KMS-11 (cell line): ENCODE measurements around the gene MAPK1.

Source experiments
- H2AFZ ChIP-seq: fragments of 200-600 bp; sonication (generic); 2 replicates; pipeline ENCODE4 v1.6.1; 2016; ENCODE audit warnings: antibody characterized with exemption, mixed run types, low read depth
- H3K27ac ChIP-seq: fragments of 200-600 bp; sonication (generic); 2 replicates; pipeline ENCODE4 v1.6.1; 2016; ENCODE audit warnings: mild to moderate bottlenecking, mixed run types
- H3K27me3 ChIP-seq: fragments of 200-600 bp; sonication (generic); 2 replicates; pipeline ENCODE4 v1.6.1; 2017; ENCODE audit warnings: mild to moderate bottlenecking, low read depth, mixed run types, moderate library complexity; ENCODE audit not compliant: insufficient read depth
- H3K36me3 ChIP-seq: fragments of 200-600 bp; sonication (generic); 2 replicates; pipeline ENCODE4 v1.6.1; 2017; ENCODE audit warnings: mild to moderate bottlenecking, mixed run types; ENCODE audit not compliant: insufficient read depth
- H3K4me1 ChIP-seq: fragments of 200-600 bp; sonication (generic); 2 replicates; pipeline ENCODE4 v1.6.1; 2016; ENCODE audit warnings: mild to moderate bottlenecking, low read depth, mixed run types; ENCODE audit not compliant: poor library complexity, severe bottlenecking
- H3K4me2 ChIP-seq: fragments of 200-600 bp; sonication (generic); 2 replicates; pipeline ENCODE4 v1.7.0; 2016; ENCODE audit warnings: mild to moderate bottlenecking, mixed run types
- H3K4me3 ChIP-seq: fragments of 200-600 bp; sonication (generic); IDR thresholded peaks from 2 replicates; pipeline ENCODE4 v1.6.1; 2017; ENCODE audit warnings: low read depth, low read length, mixed read lengths; ENCODE audit not compliant: insufficient read depth
- H3K79me2 ChIP-seq: fragments of 200-600 bp; sonication (generic); 2 replicates; pipeline ENCODE4 v1.6.1; 2016; ENCODE audit warnings: low read depth, mixed run types; ENCODE audit not compliant: insufficient read depth
- H3K9ac ChIP-seq: fragments of 200-600 bp; sonication (generic); 2 replicates; pipeline ENCODE4 v1.6.1; 2016; ENCODE audit warnings: mild to moderate bottlenecking, mixed run types
- H4K20me1 ChIP-seq: fragments of 200-600 bp; sonication (generic); 2 replicates; pipeline ENCODE4 v1.6.1; 2016; ENCODE audit warnings: mild to moderate bottlenecking, mixed run types; ENCODE audit not compliant: insufficient read depth
- CTCF ChIP-seq: fragments of 200-600 bp; sonication (generic); conservative IDR thresholded peaks from 2 replicates; pipeline ENCODE4 v1.6.1; 2017; ENCODE audit warnings: low read depth, mild to moderate bottlenecking, antibody characterized with exemption, low read length, moderate library complexity, mixed read lengths

MAPK1 gene

GRCh38 chr22:21780259-21780658 is 87.2 kb downstream of the MAPK1 start:
- Histone ChIP-seq H3K36me3 (no peaks in the 10 kb centered on the region), H3K4me3 (no peak overlapping the region), H3K27me3 (no peaks in the 10 kb centered on the region), H3K4me2 (no peak overlapping the region), H3K27ac (no peak overlapping the region), H4K20me1 (no peaks in the 10 kb centered on the region), H3K4me1 (no peaks in the 10 kb centered on the region), H2AFZ (no peak overlapping the region), H3K79me2 (no peaks in the 10 kb centered on the region), H3K9ac (no peak overlapping the region)
- TF ChIP-seq CTCF, result no peak

- Histone ChIP-seq H3K9ac (no peak overlapping the region), H3K36me3 (no peaks in the 10 kb centered on the region), H3K4me1 (no peaks in the 10 kb centered on the region), H4K20me1 (no peaks in the 10 kb centered on the region), H3K4me2 (no peak overlapping the region), H2AFZ (no peak overlapping the region), H3K27ac (no peak overlapping the region), H3K4me3 (no peak overlapping the region), H3K27me3 (no peaks in the 10 kb centered on the region), H3K79me2 (no peaks in the 10 kb centered on the region)
- no peak for TF ChIP-seq CTCF
Measured at GRCh38 chr22:21779444-21779843, 88.0 kb downstream of the MAPK1 start.

- no peak for TF ChIP-seq CTCF
- no peaks in the 10 kb centered on the region for H3K4me1 ChIP-seq
- no peak overlapping the region for H3K4me2 ChIP-seq
- H3K79me2 ChIP-seq, result no peaks in the 10 kb centered on the region
- H3K4me3 ChIP-seq, result no peak overlapping the region
- H3K27me3 ChIP-seq, result no peaks in the 10 kb centered on the region
- no peak overlapping the region for H3K27ac ChIP-seq
- H3K9ac ChIP-seq, result no peak overlapping the region
- no peaks in the 10 kb centered on the region for H3K36me3 ChIP-seq
- no peak overlapping the region for H2AFZ ChIP-seq
- H4K20me1 ChIP-seq, result no peaks in the 10 kb centered on the region
Measured at GRCh38 chr22:21778705-21779363, 88.6 kb downstream of the MAPK1 start.

- H3K4me2 ChIP-seq, result no peak overlapping the region
- no peak overlapping the region for H2AFZ ChIP-seq
- H3K79me2 ChIP-seq, result no peaks in the 10 kb centered on the region
- H3K9ac ChIP-seq, result no peak overlapping the region
- H3K27me3 ChIP-seq, result no peaks in the 10 kb centered on the region
- H3K36me3 ChIP-seq, result no peaks in the 10 kb centered on the region; the same call in 1 of the 2 replicates
- no peaks in the 10 kb centered on the region for H3K4me1 ChIP-seq
- no peak for TF ChIP-seq CTCF
- no peak overlapping the region for H3K27ac ChIP-seq
- H4K20me1 ChIP-seq, result no peaks in the 10 kb centered on the region
- H3K4me3 ChIP-seq, result no peak overlapping the region
Measured at GRCh38 chr22:21771631-21771976, 95.8 kb downstream of the MAPK1 start.
